Prostate gland (tissue), 2 donors: ENCODE measurements around the gene MUSTN1. TPM values are rescaled to one million over a fixed set of nuclear protein-coding genes. Genes with fewer than 3 reads are reported as not detected.

Source experiments
- DNase-seq: peaks from one replicate; pipeline ENCODE4 v3.0.0-alpha.2; 2019; ENCODE audit warnings: low spot score
- H3K27ac ChIP-seq, 2 donors: fragments of 200-600 bp; sonication (generic); 2 replicates each; pipeline ENCODE4 v1.5.1; 2017 to 2019
- H3K27me3 ChIP-seq: fragments of 200-600 bp; sonication (generic); replicated peaks from 2 replicates; pipeline ENCODE4 v1.5.1; 2019; ENCODE audit not compliant: insufficient read depth
- H3K36me3 ChIP-seq, 2 donors: fragments of 200-600 bp; sonication (generic); 1 replicate in 1 of 2; 2 replicates in 1 of 2; pipeline versions ENCODE4 v1.5.1 to v1.8.1; 2017 to 2019
- H3K4me1 ChIP-seq: fragments of 200-600 bp; sonication (generic); replicated peaks from 2 replicates; pipeline ENCODE4 v1.5.1; 2019
- H3K4me3 ChIP-seq, 2 donors: fragments of 200-600 bp; sonication (generic); 2 replicates each; pipeline ENCODE4 v1.5.1; 2017 to 2019
- H3K9me3 ChIP-seq: fragments of 200-600 bp; sonication (generic); 2 replicates; pipeline ENCODE4 v1.5.1; 2017
- CTCF ChIP-seq, 4 experiments: fragments of 200-600 bp in 2 of 4; fragments of 450-650 bp in 2 of 4; sonication (generic) in 2 of 4; IDR thresholded peaks; 1 replicate in 3 of 4; 2 replicates in 1 of 4; pipeline ENCODE4 v1.5.1; 2016 to 2019; ENCODE audit warnings: antibody characterized with exemption in 4 of 4, mild to moderate bottlenecking in 2 of 4, moderate library complexity in 2 of 4
- POLR2A ChIP-seq: fragments of 450-650 bp; IDR thresholded peaks from one replicate; pipeline ENCODE4 v1.6.1; 2016; ENCODE audit warnings: antibody characterized with exemption, mild to moderate bottlenecking
- POLR2AphosphoS5 ChIP-seq: sonication (generic); formaldehyde crosslinking; IDR thresholded peaks from one replicate; pipeline ENCODE4 v1.6.1; 2017; ENCODE audit warnings: antibody characterized with exemption
- WGBS: methylation state at CpG from one replicate; pipeline ENCODE4 v1.1.5; 2018; 5-methylcytosine and 5-hydroxymethylcytosine counted together
- intact Hi-C: fragments of 100-400 bp; cut with DNase I; formaldehyde crosslinking; loops from one replicate; pipeline ENCODE4 v1.14.2; 2022
- total RNA-seq, 2 donors: library from RNA; depleted of rRNA; stranded (reverse); fragments of >200 nt; gene quantifications; one replicate each; pipeline ENCODE4 v1.1.0, GENCODE V29; 2016

Gene MUSTN1
- total RNA-seq, 2 donors from 2014 or later, result 10.5 to 14.4 TPM

- 80% methylated on average over 8 of the region's 8 CpGs for WGBS
- Histone ChIP-seq H3K4me1 (no peaks in the 10 kb centered on the region), H3K4me3 (no peak overlapping the region), H3K36me3 (no peaks in the 10 kb centered on the region), H3K27me3 (no peaks in the 10 kb centered on the region), H3K9me3 (no peaks in the 10 kb centered on the region), H3K27ac (no peak overlapping the region)
- DNase-seq, result no peak
- no peak for TF ChIP-seq CTCF (IDR thresholded peaks at IDR 0.05)
- intact Hi-C loops, result no loop called here
These were observed 38.8 kb upstream of the MUSTN1 start for GRCh38 chr3:52873433-52874159.

GRCh38 chr3:52872245-52872644, 37.4 kb upstream of the MUSTN1 start:
- no peaks in the 10 kb centered on the region for H3K27me3 ChIP-seq
- no peak for TF ChIP-seq POLR2A
- no peak for TF ChIP-seq CTCF (IDR thresholded peaks at IDR 0.05)
- no peak for TF ChIP-seq POLR2AphosphoS5
- no peaks in the 10 kb centered on the region for H3K36me3 ChIP-seq
- H3K9me3 ChIP-seq, result no peaks in the 10 kb centered on the region
- DNase-seq, result no peak
- no peak overlapping the region for H3K4me3 ChIP-seq
- no peaks in the 10 kb centered on the region for H3K4me1 ChIP-seq
- no peak overlapping the region for H3K27ac ChIP-seq
- 66% methylated on average over 3 of the region's 3 CpGs for WGBS
- intact Hi-C loops, result no loop called here

DNA sequence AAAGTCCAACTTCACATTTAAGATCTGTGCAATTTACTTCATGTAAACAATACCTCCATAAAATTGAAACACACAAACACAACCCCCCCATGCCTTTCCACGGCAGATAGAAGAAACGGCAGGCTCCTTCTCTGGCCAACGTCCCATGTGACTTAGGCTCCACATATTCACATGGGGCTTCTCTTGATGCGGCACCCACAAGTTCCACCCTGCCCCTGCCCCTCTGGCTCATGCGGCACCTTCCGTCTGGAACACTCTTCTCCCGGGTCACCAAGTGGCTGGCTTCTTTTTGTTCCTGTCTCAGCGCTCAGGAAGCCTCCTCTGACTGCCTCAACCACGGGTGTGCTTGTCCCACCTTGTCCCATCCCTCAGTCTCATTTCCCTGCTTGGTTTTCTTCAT, 36.9 kb upstream of the MUSTN1 start:
- Histone ChIP-seq H3K9me3 (no peaks in the 10 kb centered on the region), H3K4me3 (no peak overlapping the region), H3K4me1 (no peaks in the 10 kb centered on the region), H3K36me3 (no peaks in the 10 kb centered on the region), H3K27ac (no peak overlapping the region), H3K27me3 (no peaks in the 10 kb centered on the region)
- 68% methylated on average over 9 of the region's 9 CpGs for WGBS
- TF ChIP-seq POLR2AphosphoS5 (no peak), POLR2A (no peak), CTCF (IDR thresholded peaks at IDR 0.05) (no peak)
- DNase-seq, result no peak
- intact Hi-C loops, result no loop called here

DNA sequence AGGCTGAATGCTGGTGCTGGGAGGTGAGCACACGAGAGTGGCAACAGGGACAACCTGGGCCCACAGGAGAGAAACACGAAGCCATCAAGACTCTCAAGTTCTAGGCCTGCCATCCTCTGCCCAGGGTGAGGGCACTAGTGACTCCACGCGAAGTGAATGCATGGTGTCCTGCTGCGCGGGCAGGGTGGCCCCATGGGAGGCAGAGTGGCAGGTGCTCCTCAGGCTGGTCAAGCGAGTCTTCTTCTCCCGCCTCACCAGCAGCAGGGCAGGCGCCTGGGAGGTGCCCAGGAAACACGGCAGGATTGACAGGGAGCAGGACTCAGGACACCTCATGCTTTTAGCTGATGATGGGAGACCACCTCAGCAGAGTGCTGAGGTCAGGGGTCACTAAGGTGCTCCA, 35.7 kb upstream of the MUSTN1 start:
- Histone ChIP-seq H3K27ac (no peak overlapping the region), H3K36me3 (no peaks in the 10 kb centered on the region), H3K9me3 (no peaks in the 10 kb centered on the region), H3K4me3 (no peak overlapping the region), H3K4me1 (no peaks in the 10 kb centered on the region), H3K27me3 (no peaks in the 10 kb centered on the region)
- no peak for DNase-seq
- 97% methylated on average over 10 of the region's 10 CpGs for WGBS
- intact Hi-C loops, result no loop called here
- no peak for TF ChIP-seq POLR2A
- no peak for TF ChIP-seq POLR2AphosphoS5
- no peak for TF ChIP-seq CTCF (IDR thresholded peaks at IDR 0.05)

- no peak for DNase-seq
These were observed 31.6 kb upstream of the MUSTN1 start for GRCh38 chr3:52866427-52866826.

More at GRCh38 chr3:52866427-52866826, 31.6 kb upstream of the MUSTN1 start:
- no peaks in the 10 kb centered on the region for H3K4me1 ChIP-seq
- H3K27me3 ChIP-seq, result no peaks in the 10 kb centered on the region
- intact Hi-C loops, result no loop called here
- H3K27ac ChIP-seq, result no peak overlapping the region
- no peaks in the 10 kb centered on the region for H3K9me3 ChIP-seq
- no peak overlapping the region for H3K4me3 ChIP-seq
- no peak for TF ChIP-seq CTCF (IDR thresholded peaks at IDR 0.05)
- no peak for TF ChIP-seq POLR2A
- no peak for TF ChIP-seq POLR2AphosphoS5
- WGBS, result 84% methylated on average over 12 of the region's 12 CpGs
- H3K36me3 ChIP-seq, result no peaks in the 10 kb centered on the region
